GM12878 (cell line): ENCODE data around the gene TPCN1. TPM values are rescaled to one million over a fixed set of nuclear protein-coding genes. Genes with fewer than 3 reads are reported as not detected.

Source experiments
- CHD1 ChIP-seq: IDR thresholded peaks from 2 replicates; pipeline ENCODE4 v1.6.1; 2012; ENCODE audit warnings: low read depth, low read length, improper control_type of control experiment
- ELK1 ChIP-seq: IDR thresholded peaks from 2 replicates; pipeline ENCODE4 v1.6.1; 2012; ENCODE audit warnings: low read depth, low read length, improper control_type of control experiment
- MEF2A ChIP-seq: IDR thresholded peaks from 2 replicates; pipeline ENCODE4 v1.6.1; 2011; ENCODE audit warnings: low read depth, mild to moderate bottlenecking, low read length, moderate library complexity; ENCODE audit not compliant: insufficient read depth
- NR2C1 ChIP-seq: fragments of 450-650 bp; IDR thresholded peaks from 2 replicates; pipeline ENCODE4 v1.6.1; 2017; ENCODE audit warnings: antibody characterized with exemption, mild to moderate bottlenecking, moderate library complexity
- RFX5 ChIP-seq: IDR thresholded peaks from 2 replicates; pipeline ENCODE4 v1.6.1; 2011; ENCODE audit warnings: low read depth, low read length, improper control_type of control experiment
- STAT1 ChIP-seq: fragments of 450-650 bp; conservative IDR thresholded peaks from 2 replicates; pipeline ENCODE4 v1.6.1; 2014; ENCODE audit warnings: antibody characterized with exemption, mild to moderate bottlenecking
- polyA plus RNA-seq, 11 experiments: library from polyadenylated mRNA; depleted of rRNA in 4 of 11; unstranded in 6 of 11; stranded (reverse) in 5 of 11; fragments of >200 nt; fragmentation: Nextera tagmentation in 4 of 11; fragmentation: Illumina TruSeq in 1 of 11; extraction: Ambion mirVana in 4 of 11; extraction: Trizol in 1 of 11; gene quantifications; 1 replicate in 1 of 11; 2 replicates in 10 of 11; pipeline versions ENCODE4 v1.2.1 to v1.2.3, GENCODE V29; 2011 to 2016; ENCODE audit warnings: inconsistent platforms in 2 of 11, missing spikeins in 2 of 11, low read depth in 1 of 11
- total RNA-seq, 4 experiments: library from RNA; depleted of rRNA in 3 of 4; stranded (reverse); fragments of >200 nt in 3 of 4; fragmentation: Illumina TruSeq in 1 of 4; extraction: Trizol in 1 of 4; gene quantifications; 2 replicates each; pipeline versions ENCODE4 v1.2.1 to v1.2.3, GENCODE V29; 2013 to 2021
- TF ChIP-seq, protein P1 (sequence below): IDR thresholded peaks from 2 replicates; pipeline ENCODE4 v1.6.1; 2012; ENCODE audit warnings: mild to moderate bottlenecking, low read depth, low read length
- TF ChIP-seq, protein P2 (sequence below): fragments of 450-650 bp; IDR thresholded peaks from 2 replicates; pipeline ENCODE4 v1.6.1; 2017; ENCODE audit warnings: low read depth, mild to moderate bottlenecking, moderate library complexity
- TF ChIP-seq, protein P3 (sequence below): fragments of 450-650 bp; formaldehyde crosslinking; IDR thresholded peaks from 2 replicates; pipeline ENCODE4 v1.4.0; 2022; ENCODE audit warnings: mild to moderate bottlenecking, moderate library complexity

Gene TPCN1
- total and polyA plus RNA-seq, 10 of the 15 experiments (the other 5 are each of a cell fraction or from before 2014, with no cell fraction given): 0.79 to 30.9 (median 19.4) TPM

GRCh38 chr12:113236539-113237399 is 15.5 kb downstream of the TPCN1 start (continued):
- TF ChIP-seq, protein P1, sequence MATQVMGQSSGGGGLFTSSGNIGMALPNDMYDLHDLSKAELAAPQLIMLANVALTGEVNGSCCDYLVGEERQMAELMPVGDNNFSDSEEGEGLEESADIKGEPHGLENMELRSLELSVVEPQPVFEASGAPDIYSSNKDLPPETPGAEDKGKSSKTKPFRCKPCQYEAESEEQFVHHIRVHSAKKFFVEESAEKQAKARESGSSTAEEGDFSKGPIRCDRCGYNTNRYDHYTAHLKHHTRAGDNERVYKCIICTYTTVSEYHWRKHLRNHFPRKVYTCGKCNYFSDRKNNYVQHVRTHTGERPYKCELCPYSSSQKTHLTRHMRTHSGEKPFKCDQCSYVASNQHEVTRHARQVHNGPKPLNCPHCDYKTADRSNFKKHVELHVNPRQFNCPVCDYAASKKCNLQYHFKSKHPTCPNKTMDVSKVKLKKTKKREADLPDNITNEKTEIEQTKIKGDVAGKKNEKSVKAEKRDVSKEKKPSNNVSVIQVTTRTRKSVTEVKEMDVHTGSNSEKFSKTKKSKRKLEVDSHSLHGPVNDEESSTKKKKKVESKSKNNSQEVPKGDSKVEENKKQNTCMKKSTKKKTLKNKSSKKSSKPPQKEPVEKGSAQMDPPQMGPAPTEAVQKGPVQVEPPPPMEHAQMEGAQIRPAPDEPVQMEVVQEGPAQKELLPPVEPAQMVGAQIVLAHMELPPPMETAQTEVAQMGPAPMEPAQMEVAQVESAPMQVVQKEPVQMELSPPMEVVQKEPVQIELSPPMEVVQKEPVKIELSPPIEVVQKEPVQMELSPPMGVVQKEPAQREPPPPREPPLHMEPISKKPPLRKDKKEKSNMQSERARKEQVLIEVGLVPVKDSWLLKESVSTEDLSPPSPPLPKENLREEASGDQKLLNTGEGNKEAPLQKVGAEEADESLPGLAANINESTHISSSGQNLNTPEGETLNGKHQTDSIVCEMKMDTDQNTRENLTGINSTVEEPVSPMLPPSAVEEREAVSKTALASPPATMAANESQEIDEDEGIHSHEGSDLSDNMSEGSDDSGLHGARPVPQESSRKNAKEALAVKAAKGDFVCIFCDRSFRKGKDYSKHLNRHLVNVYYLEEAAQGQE: no peak
- TF ChIP-seq MEF2A (no peak), CHD1 (no peak), NR2C1 (no peak), RFX5 (no peak), ELK1 (no peak), STAT1 (no peak)
- TF ChIP-seq, protein P2, sequence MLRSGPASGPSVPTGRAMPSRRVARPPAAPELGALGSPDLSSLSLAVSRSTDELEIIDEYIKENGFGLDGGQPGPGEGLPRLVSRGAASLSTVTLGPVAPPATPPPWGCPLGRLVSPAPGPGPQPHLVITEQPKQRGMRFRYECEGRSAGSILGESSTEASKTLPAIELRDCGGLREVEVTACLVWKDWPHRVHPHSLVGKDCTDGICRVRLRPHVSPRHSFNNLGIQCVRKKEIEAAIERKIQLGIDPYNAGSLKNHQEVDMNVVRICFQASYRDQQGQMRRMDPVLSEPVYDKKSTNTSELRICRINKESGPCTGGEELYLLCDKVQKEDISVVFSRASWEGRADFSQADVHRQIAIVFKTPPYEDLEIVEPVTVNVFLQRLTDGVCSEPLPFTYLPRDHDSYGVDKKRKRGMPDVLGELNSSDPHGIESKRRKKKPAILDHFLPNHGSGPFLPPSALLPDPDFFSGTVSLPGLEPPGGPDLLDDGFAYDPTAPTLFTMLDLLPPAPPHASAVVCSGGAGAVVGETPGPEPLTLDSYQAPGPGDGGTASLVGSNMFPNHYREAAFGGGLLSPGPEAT: no peak
- TF ChIP-seq, protein P3, sequence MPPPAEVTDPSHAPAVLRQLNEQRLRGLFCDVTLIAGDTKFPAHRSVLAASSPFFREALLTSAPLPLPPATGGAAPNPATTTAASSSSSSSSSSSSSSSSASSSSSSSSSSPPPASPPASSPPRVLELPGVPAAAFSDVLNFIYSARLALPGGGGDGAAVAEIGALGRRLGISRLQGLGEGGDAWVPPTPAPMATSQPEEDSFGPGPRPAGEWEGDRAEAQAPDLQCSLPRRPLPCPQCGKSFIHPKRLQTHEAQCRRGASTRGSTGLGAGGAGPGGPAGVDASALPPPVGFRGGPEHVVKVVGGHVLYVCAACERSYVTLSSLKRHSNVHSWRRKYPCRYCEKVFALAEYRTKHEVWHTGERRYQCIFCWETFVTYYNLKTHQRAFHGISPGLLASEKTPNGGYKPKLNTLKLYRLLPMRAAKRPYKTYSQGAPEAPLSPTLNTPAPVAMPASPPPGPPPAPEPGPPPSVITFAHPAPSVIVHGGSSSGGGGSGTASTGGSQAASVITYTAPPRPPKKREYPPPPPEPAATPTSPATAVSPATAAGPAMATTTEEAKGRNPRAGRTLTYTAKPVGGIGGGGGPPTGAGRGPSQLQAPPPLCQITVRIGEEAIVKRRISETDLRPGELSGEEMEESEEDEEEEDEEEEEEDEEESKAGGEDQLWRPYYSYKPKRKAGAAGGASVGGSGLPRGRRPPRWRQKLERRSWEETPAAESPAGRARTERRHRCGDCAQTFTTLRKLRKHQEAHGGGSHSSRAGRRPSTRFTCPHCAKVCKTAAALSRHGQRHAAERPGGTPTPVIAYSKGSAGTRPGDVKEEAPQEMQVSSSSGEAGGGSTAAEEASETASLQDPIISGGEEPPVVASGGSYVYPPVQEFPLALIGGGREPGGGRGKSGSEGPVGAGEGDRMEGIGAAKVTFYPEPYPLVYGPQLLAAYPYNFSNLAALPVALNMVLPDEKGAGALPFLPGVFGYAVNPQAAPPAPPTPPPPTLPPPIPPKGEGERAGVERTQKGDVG: no peak
